ENCODE results near the gene TMEM213. TPM values are rescaled to one million over a fixed set of nuclear protein-coding genes. Genes with fewer than 3 reads are reported as not detected.

The TMEM213 gene, protein sequence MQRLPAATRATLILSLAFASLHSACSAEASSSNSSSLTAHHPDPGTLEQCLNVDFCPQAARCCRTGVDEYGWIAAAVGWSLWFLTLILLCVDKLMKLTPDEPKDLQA
- not detected for total RNA-seq
- long read RNA-seq: 0 reads

GRCh38 chr7:138797715-138798320 lies at the start of gene TMEM213, which contains the start of gene ATP6V0A4:
Gene TMEM213 (plus strand): TSS chr7:138797994. CDS start chr7:138798105, 111 bp downstream.
Gene ATP6V0A4 (minus strand): TSS chr7:138798196. CDS start chr7:138771247, 26,949 bp downstream.
- DNase-seq (no peak), ATAC-seq (no peak)
- intact Hi-C loops (cut with DNase I): no loop called here

DNA sequence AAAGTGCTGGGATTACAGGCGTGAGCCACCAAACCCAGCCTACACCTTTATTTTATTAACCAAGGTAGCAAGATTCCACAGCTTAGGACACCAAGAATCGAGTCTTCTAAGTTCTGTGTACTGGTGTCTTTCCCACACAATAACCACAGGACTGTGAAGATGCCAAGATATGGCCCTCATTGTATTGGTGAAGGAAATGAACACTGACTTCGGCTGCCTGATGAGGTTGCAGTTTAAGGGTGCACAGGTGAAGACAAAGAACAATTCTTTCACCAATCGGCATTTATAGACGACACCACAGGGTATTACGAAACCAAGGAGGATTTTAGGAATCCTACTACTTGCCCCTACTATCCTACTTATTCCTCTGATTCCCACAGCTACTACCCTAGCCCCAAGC lies 49.1 kb upstream of the TMEM213 start:
- no peak for DNase-seq
- ATAC-seq: no peak
- intact Hi-C loops (cut with DNase I): no loop called here

DNA sequence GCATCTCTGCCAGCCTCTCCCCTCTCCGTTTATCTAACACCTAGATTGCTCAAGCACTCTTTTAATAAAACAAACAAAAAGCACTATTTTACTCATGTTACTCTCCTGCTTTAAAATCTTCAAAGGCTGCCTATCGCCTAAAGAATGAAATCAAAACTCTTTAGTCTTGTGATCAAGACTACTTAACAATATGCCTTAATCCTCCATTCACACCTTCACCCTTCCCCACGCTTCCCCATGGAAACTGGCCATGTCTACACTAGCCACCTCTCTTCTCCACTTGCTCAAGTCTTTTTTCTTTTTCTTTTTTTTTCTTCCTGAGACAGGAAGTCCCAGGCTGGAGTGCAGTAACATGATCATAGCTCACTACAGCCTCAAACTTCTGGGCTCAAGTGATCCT lies 47.8 kb upstream of the TMEM213 start:
- intact Hi-C loops (cut with DNase I): no loop called here

DNA sequence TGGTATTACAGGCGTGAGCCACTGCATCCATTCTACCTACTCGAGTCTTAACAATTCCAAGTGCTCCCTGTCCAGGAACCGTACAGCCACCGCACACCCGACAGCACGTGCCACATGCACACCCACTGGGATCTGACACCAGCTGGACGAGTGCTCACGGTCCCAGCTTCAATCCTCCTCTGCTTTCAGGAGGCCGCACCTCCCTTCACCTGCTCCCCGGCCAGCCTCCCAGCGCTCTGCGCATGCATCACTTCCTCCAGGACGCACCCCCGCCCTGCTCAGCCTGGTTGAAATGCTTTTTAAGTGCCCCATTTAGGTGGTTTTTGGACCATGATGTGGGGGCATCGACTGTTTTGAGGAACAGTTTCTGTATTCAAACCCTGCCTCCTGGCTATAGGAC lies 47.3 kb upstream of the TMEM213 start:
- no peak for ATAC-seq
- DNase-seq: no peak
- intact Hi-C loops (cut with DNase I): no loop called here

More for the DNA sequence above, 47.8 kb upstream of the TMEM213 start:
- no peak for ATAC-seq
- DNase-seq: no peak

GRCh38 chr7:138750901-138751464 lies 46.8 kb upstream of the TMEM213 start:
- DNase-seq (no peak), ATAC-seq (no peak)
- intact Hi-C loops (cut with DNase I): no loop called here

DNA sequence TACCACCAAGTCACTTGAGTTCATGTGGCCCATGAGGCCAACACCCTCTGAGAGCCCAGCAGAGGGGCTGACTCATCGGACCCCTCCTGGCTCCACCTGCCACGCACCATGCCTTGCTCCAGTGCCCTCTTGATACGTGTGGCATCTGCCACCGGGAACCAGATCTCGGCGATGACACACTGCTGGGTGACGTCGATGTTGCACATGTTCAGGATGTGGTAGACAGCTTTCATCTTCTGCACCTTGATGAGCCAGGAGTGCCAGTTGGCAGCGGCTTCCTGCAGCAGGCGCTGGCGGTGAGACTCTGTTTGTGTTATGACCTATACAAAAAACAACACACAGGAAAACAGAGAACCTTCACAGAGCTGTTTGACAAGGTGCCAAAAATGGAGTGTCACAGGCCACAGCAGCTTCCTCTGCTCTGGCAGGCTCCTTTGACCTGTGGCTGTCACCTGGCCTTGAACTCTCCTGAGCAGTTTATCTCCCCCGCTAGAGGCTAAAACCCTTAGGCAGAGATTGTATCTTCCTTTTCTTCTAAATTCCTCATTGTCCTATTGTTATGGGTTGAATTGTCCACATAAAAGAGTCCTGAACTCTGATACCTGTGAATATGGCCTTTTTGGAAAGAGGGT lies 45.2 kb upstream of the TMEM213 start:
- DNase-seq (peak; percentile 49), ATAC-seq (peak; percentile 83 to 85)
- intact Hi-C loops (cut with DNase I): no loop called here

DNA sequence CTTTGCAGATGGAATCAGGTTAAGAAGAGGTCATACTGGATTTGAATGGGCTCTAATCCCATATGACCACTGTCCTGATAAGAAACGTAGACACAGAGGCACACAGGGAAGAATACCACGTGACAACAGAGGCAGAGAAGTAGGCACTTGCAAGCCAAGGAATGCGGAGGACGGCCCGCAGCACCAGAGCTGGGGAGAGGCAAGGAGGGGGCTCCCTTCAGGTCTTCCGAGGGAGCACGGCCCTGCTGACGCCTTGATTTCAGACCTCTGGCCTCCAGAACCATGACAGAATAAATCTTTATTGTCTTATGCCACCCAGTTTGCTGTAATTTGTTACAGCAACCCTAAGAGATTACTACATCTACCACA lies 44.7 kb upstream of the TMEM213 start:
- ATAC-seq (no peak), DNase-seq (no peak)
- intact Hi-C loops (cut with DNase I): no loop called here

GRCh38 chr7:138753610-138754009 lies 44.2 kb upstream of the TMEM213 start:
- intact Hi-C loops (cut with DNase I): no loop called here
- ATAC-seq (no peak), DNase-seq (no peak)

DNA sequence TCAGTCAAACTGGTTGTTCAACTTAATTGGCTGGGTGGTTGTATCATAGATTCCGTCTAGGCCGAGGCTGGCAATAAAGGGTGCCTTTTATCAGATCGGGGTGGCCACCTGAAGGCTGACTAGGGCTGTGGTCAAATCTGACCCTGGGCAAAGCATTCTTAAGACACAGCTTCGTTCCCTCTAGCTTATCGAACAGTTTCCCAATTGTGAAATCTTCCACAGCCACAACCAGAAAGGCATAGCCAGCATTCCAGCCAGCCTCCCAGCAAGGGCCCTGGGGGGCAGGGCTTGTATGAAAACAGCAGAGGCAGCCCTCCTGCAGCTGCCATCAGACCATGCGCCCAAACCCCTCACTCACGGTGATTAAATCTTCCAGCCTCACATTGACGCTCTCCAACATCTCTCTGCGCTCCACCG lies 42.5 kb upstream of the TMEM213 start:
- no peak for DNase-seq
- no peak for ATAC-seq
- intact Hi-C loops (cut with DNase I): no loop called here

DNA sequence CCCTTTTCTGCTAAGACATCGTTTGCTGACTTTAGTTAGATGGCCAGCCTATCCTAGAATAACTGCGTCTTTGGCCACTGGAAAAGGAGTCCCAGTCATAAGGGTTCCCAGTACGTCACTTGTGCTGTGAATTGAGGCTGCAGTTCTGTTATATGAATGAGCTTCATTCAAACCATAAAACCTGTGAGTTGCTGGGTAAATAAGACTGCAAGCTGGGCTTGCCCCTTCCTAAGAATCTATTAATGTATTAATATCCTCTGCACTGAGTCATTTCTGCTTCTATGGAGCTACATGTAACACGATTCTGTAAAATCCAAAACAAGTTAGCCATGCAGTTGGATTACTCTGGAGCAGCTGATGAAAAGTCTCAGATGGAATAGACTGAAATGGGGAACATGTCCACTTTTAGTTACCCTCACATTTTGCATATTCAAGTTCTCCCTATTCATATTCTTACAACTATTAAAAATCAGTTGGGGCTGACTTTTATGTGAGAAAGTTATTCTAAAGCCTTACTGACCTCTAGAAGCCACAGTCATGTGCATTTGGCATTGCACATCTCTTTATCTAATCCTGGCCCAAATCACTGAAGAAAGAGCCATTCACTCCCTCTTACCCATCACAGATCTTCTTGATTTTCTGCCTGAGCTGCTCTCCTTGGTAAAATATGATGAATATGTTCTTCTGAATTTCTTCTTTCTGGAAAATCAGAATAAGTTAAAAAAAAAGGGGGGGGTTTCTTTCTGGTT lies 41.8 kb upstream of the TMEM213 start:
- DNase-seq (no peak), ATAC-seq (no peak)
- intact Hi-C loops (cut with DNase I): no loop called here

- DNase-seq (no peak), ATAC-seq (no peak)
- intact Hi-C loops (cut with DNase I): no loop called here
Measured at GRCh38 chr7:138756591-138757242, 41.1 kb upstream of the TMEM213 start.

DNA sequence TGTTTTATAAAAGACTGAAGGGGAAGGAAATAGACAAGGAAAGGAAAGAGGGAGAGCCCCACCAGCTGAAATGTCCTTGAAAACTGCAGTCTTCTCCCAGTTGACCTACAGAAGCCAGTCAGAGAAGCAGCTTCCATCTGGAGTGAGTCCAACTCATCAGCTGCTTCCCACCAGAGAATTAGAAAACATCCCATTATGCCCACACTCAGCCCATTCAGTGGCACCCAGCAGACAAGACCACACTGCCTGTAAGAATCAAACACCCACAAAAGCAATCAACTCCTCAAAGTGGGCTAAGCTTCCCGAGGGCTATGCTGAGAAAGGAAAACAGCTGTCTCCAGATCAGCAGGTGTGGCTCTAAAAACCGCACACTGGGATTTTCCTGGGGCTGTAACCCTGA lies 29.6 kb upstream of the TMEM213 start:
- ATAC-seq: no peak
- intact Hi-C loops (cut with DNase I): no loop called here
- no peak for DNase-seq

DNA sequence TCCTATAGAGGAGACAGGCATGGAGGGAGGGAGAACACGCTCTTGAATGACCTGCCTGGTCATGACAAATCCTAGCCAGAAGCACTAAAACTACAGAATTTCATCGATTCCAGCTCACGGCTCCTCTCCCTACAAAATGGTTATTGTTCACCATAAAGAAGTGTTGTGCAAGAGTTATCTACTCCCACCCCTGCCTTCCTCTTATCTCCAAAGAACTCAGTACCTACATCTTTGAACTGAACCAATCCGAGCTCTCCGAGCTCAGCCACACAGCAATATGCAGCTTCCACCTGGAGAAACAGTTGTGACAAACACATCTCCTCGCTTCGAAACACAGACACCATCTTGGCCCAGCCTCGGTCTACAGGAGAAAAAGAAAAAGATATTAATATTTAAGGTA lies 26.9 kb upstream of the TMEM213 start:
- DNase-seq (no peak), ATAC-seq (no peak)
- intact Hi-C loops (cut with DNase I): no loop called here

GRCh38 chr7:138773176-138773575 lies 24.6 kb upstream of the TMEM213 start:
- intact Hi-C loops (cut with DNase I): no loop called here
- DNase-seq: no peak
- ATAC-seq: no peak

DNA sequence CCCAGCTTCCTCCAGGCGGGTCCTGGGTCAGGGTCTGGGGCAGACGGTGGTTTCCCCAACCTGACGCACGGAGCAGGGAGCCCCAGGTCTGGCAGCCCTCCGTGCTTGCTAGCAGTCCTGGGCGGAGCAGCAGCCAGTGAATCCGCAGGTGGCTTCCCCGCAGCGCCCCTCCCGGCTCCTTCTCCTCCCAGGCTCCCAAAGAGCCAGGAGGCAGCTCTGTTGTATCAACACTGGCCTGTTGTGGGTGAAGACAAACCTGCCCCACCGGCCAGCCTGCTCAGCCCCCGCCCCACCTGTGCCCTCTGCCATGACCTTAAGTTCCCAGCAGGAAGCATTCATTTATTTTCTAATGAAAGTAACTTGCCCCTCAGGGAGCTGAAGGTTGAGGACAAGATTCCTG lies 24.0 kb upstream of the TMEM213 start:
- intact Hi-C loops (cut with DNase I): no loop called here
- ATAC-seq: no peak
- no peak for DNase-seq

GRCh38 chr7:138776166-138776833 lies 21.5 kb upstream of the TMEM213 start:
- no peak for DNase-seq
- intact Hi-C loops (cut with DNase I): no loop called here
- no peak for ATAC-seq

GRCh38 chr7:138781004-138781403 lies 16.8 kb upstream of the TMEM213 start:
- intact Hi-C loops (cut with DNase I): no loop called here
- DNase-seq (no peak), ATAC-seq (no peak)

DNA sequence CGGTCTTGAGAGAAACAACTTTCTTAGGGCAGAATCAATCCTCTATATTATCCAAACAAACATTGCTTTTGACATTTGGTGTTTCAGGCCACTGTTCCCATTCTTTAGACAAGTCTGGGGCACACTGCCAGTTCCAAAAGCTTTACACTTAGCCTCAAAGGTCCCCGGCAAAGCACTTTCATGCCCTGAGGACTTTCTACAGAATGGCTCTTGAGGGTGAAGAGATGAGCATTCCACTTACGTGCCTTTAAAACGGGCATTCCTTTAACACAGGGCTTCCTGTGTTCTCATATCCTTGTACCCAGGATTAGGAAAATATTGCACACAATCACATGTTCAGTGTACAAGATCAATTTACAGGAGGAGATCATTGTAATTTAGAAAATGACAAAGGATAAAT lies 13.1 kb upstream of the TMEM213 start:
- intact Hi-C loops (cut with DNase I): no loop called here
- DNase-seq (no peak), ATAC-seq (no peak)

Data from left cardiac atrium (tissue), 4 donors.